Stimulated activated CD4-positive, alpha-beta T cell treated with anti-CD3 and anti-CD28 coated beads, Interleukin-1b, Interleukin-23, amount 100 ng/mL, for 4 hours (primary cell): ENCODE data around the gene ARHGEF26.

Experiments used
- DNase-seq, 2 donors: peaks; one replicate each; pipeline ENCODE4 v3.0.0-alpha.2; 2020; ENCODE audit warnings: low read depth in 2 of 2

The ARHGEF26 gene

GRCh38 chr3:154251610-154252009 is 130.4 kb downstream of the ARHGEF26 start:
- DNase-seq: no peak

DNA sequence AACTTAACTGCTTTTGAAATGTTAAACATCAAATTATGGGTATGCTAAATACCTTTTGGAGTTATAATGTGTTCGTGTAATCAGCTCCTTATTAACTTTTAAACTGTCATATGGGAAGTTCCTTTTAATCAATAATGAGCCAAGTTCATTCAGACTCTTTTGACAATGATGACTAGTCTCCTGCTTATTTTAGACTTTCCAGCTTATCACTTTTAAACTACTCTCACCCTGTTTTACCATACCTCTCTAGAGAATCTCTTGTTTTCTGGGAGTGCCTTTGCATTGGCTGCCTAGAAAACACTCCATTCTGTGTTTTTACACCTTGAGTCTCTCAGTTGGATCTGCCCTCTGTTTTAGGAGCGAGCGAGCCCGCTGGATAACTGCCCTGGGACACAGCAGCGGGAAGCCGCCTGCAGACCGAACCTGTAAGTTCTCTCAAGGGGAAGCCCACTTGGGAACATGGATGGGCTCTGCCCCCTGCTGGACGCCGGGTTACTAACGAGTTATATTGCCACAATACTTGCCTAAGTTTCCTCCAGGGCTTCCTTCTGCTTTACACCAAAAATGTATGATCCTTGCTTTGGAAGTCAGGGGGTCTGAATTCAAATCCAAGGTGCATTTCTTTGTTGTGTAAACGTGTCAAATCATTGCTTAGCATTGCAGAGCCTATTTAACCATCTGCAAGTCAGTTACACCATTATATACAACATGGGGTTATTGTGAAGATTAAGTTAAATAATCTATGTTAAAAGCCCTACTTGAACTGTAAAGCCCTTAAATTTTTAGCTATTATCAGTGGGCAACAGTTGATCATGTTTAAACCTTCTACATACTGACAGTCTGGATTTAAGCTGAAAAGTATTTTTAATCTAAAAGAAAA is 131.8 kb downstream of the ARHGEF26 start:
- peak; percentile 41 to 65 for DNase-seq

DNA sequence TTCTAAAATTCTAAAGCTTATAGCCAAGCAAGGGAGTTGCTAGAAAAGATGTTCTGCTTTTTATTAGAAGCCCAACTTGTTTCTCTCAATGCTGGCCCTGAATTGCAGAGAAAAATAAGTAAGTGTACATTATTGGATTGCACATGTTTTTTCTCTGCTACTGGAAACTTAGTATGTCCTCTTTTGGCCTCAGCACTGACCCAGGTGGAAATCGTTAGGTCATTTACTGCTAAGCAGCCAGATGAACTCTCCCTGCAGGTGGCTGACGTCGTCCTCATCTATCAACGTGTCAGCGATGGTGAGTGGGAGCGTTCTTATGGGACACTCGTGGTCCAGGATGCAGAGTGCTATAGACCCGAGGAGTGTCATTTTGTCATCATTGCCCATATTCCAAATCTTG is 133.3 kb downstream of the ARHGEF26 start:
- DNase-seq: no peak

DNA sequence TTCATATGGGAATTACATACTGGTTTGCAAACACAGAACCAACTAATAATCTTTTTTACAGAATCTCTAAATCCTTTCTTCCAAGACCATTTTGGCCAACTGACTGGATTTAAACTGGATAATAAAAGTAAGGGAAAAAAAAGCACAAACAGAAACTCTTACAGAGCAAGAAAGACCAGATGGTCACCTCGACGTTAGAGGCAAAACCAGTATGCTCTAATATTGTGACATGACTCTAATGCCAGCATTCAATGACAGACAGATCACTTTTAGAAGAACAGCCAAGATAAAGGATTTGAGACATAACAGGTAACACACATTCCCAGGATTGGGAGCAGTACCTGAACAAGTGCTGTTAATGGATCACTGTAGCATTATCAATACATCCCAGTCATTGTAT is 152.2 kb downstream of the ARHGEF26 start:
- DNase-seq: no peak

- DNase-seq: no peak
Observed at GRCh38 chr3:154274348-154274747, 153.2 kb downstream of the ARHGEF26 start.

- DNase-seq: no peak
Observed at GRCh38 chr3:154275292-154275691, 154.1 kb downstream of the ARHGEF26 start.

DNA sequence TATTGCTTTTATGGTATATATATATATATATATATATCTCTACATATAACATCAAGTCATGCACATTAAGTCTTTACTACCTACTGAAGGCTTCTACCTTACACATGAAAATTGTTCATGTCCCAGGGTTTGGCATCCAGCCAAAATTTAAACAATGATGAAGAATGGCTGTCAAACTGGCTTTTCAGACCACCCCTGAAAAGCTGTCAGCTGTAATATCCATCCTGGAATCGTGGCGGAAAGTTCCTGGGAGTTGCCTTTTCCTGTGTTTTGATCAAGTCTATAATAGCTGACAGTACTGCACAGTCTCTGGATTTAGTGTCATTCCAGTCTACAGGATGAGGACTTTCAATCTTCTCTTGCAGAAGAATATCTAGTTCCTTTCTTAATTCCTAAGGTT is 154.8 kb downstream of the ARHGEF26 start:
- no peak for DNase-seq

- no peak for DNase-seq
Observed at GRCh38 chr3:154280161-154280560, 159.0 kb downstream of the ARHGEF26 start.

GRCh38 chr3:154285221-154285620 is 164.0 kb downstream of the ARHGEF26 start:
- DNase-seq: no peak

DNA sequence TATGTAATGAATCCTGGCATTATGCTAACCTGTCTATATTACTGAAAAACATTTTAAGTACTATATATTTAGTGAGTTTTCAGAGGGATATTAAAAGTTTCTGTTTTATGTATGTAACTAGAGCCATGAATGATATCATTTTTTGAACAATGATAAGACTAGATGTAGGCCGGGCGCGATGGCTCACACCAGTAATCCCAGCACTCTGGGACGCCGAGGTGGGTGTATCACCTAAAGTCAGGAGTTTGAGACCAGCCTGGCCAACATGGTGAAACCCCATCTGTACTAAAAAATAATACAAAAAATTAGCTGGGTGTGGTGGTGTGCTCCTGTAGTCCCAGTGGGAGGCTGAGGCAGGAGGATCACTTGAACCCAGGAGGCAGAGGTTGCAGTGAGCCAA is 169.0 kb downstream of the ARHGEF26 start:
- no peak for DNase-seq

GRCh38 chr3:154294016-154294415 is 172.8 kb downstream of the ARHGEF26 start:
- no peak for DNase-seq

DNA sequence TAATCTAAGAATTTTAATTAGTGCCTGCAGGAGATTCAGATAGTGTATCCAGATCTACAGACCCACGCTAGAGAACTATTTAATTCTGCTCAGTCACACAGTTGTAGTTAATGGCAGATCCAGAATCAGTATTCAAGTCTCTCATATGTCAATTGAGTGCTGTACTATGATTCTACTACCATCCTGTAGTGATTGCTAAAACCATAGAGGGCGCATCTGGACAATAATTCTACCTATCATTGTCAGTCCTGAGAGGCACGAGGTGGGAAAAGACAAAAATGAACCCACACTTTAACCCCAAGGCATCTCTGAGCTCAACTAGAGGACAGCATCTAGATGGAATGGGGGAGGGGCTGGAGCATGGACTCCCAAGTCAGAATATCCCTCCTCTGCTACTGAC is 180.4 kb downstream of the ARHGEF26 start:
- DNase-seq: no peak

GRCh38 chr3:154304116-154304786 is 183.1 kb downstream of the ARHGEF26 start:
- DNase-seq: no peak

GRCh38 chr3:154304936-154305335 is 183.7 kb downstream of the ARHGEF26 start:
- no peak for DNase-seq

DNA sequence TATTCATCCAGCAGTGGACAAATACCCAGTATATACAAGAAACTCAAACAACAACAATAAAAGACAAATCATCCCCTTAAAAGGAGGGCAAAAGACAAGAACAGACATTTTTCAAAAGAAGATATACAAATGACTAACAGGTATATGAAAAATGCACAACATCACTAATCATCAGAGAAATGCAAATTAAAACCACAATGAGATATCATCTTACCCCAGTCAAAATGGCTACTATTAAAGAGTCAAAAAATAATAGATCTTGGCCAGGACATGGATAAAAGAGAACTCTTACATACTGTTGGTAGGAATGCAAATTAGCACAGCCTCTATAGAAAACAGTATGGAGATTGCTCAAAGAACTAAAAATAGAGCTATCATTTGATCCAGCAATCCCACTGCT is 186.2 kb downstream of the ARHGEF26 start:
- DNase-seq: no peak
